PFSK-1 (cell line): ENCODE measurements around the gene SPAG6.

Source experiments
- FOXP2 ChIP-seq: optimal IDR thresholded peaks from 2 replicates; pipeline ENCODE3; 2011; ENCODE audit warnings: borderline replicate concordance, control low read depth, inconsistent platforms; ENCODE audit not compliant: insufficient read depth; ENCODE audit errors: extremely low read length, extremely low read depth
- POLR2AphosphoS5 ChIP-seq: IDR thresholded peaks from 2 replicates; pipeline ENCODE4 v1.6.1; 2012; ENCODE audit warnings: low read depth, mild to moderate bottlenecking, control low read depth, low read length, moderate library complexity
- REST ChIP-seq, 2 experiments: IDR thresholded peaks; 2 replicates each; pipeline versions ENCODE4 v1.6.1 to v1.8.0; 2011 to 2012; ENCODE audit warnings: low read depth in 2 of 2, low read length in 2 of 2, control low read depth in 1 of 2, inconsistent platforms in 1 of 2, mild to moderate bottlenecking in 1 of 2, moderate library complexity in 1 of 2; ENCODE audit not compliant: insufficient read depth in 1 of 2
- SIN3A ChIP-seq: IDR thresholded peaks from 2 replicates; pipeline ENCODE4 v1.6.1; 2012; ENCODE audit warnings: mild to moderate bottlenecking, low read length, moderate library complexity, borderline replicate concordance; ENCODE audit not compliant: insufficient read depth
- TAF1 ChIP-seq: IDR thresholded peaks from 2 replicates; pipeline ENCODE4 v1.6.1; 2012; ENCODE audit warnings: low read length, control low read depth, borderline replicate concordance; ENCODE audit not compliant: insufficient read depth

SPAG6 gene

GRCh38 chr10:22329150-22329549 lies 16.1 kb upstream of the SPAG6 start:
- TF ChIP-seq SIN3A (no peak), TAF1 (no peak), REST (IDR thresholded peaks at IDR 0.05; ENCODE audit: insufficient read depth in 1 of 2, low read depth in 2 of 2, low read length in 2 of 2) (no peak), FOXP2 (no peak)

- TF ChIP-seq FOXP2 (no peak), TAF1 (no peak), REST (IDR thresholded peaks at IDR 0.05; ENCODE audit: insufficient read depth in 1 of 2, low read depth in 2 of 2, low read length in 2 of 2) (no peak), SIN3A (no peak), POLR2AphosphoS5 (no peak)
Measured at GRCh38 chr10:22332116-22332692, 13.1 kb upstream of the SPAG6 start.

- no peak for TF ChIP-seq FOXP2
Measured at GRCh38 chr10:22333167-22333974, 11.9 kb upstream of the SPAG6 start.

- TF ChIP-seq SIN3A (no peak), POLR2AphosphoS5 (no peak), REST (IDR thresholded peaks at IDR 0.05; ENCODE audit: insufficient read depth in 1 of 2, low read depth in 2 of 2, low read length in 2 of 2) (no peak), TAF1 (no peak), FOXP2 (no peak)
Measured at GRCh38 chr10:22333975-22334282, 11.4 kb upstream of the SPAG6 start.

- TF ChIP-seq FOXP2 (no peak), SIN3A (no peak), TAF1 (no peak), REST (IDR thresholded peaks at IDR 0.05; ENCODE audit: insufficient read depth in 1 of 2, low read depth in 2 of 2, low read length in 2 of 2) (no peak)
Measured at GRCh38 chr10:22334414-22335172, 10.7 kb upstream of the SPAG6 start.
